NCI-H1436 (cell line): ENCODE measurements around the gene OR2B3.
"Not testable (repeated sequence)": the region's sequence is repeated elsewhere in the genome, so short reads cannot be mapped to it uniquely, and the experiment has no call there.

ENCODE experiments used
- DNase-seq: peaks from one replicate; lab custom pipeline; 2025; lab: John Stamatoyannopoulos, UW

OR2B3 gene, protein sequence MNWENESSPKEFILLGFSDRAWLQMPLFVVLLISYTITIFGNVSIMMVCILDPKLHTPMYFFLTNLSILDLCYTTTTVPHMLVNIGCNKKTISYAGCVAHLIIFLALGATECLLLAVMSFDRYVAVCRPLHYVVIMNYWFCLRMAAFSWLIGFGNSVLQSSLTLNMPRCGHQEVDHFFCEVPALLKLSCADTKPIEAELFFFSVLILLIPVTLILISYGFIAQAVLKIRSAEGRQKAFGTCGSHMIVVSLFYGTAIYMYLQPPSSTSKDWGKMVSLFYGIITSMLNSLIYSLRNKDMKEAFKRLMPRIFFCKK

GRCh38 chr6:29087213-29087612 is at the start of gene OR2B3:
TSS of gene OR2B3 (minus strand) at chr6:29087313. CDS start at chr6:29087248, 65 bp downstream.
- no peak for DNase-seq

DNA sequence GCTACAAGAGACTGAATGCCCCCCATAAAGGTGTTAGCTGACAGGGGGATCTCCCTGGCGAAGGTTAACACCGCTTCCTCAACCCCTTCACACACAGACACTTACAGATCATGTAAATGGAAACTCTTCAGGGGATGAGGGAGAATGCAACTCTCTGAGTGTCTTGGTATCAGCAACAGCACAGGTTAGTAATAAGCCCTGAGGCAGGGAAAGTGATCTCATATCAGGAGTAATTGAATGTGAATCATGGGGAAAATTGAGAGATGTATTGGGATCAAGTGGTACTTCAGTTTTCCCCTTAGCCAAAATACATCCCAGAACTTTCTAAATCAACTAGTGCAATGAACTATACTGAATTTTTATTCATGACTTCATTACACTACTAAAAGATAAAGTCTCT is 44.6 kb upstream of the OR2B3 start:
- no peak for DNase-seq

DNA sequence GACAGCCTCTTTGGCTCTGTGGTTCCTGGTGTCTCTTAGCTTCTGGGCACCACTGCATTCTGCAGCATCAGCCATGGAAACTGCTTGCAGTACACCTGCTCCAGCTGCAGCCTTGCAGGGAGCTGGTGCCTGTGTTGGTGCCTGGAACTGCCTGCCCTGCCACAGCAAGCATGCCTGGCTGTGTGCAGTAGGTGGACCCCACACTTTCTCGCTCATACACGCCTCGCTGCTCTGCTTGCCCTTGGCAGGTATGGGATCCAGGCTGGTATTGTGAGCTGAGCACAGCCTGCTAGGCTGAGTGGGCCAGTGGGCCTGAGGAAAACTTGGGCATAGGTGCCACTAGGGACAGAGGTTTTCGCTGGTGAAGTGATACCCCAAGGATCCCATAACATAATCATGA is 43.5 kb upstream of the OR2B3 start:
- DNase-seq, result no peak

DNA sequence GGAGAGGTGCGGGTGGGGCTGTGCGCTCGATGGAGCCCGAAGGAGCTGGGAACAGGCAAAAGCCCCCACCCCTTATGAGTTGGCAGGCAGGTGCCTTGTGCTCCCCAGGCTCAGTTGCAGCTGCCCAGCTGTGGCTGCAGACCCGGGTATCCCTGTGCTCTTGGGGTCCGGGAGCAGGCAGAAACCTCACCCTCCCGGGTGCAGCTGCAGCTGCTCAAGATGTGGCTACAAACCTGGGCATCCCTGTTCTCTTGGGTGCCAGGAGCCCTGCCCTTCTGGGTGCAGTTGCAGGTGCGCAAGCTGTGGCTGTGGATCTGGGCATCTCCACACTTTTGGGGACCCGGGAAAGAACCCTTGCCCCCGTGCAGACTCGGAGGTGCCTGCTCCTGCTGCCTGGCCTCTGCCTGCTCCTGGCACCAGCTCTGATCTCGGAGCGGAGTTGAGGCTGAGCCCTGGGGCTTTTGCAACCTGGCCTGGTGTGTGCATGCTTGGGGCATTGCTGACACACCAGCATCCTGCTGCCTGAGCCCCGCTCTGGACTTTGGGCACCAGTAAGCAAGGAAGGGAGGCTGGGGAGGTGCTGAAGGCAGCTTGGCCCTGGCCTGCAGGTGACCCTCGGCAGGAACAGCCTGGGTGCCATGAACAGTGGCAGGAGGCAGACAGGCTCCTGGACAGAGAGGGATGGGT is 42.4 kb upstream of the OR2B3 start:
- DNase-seq, result no peak

DNA sequence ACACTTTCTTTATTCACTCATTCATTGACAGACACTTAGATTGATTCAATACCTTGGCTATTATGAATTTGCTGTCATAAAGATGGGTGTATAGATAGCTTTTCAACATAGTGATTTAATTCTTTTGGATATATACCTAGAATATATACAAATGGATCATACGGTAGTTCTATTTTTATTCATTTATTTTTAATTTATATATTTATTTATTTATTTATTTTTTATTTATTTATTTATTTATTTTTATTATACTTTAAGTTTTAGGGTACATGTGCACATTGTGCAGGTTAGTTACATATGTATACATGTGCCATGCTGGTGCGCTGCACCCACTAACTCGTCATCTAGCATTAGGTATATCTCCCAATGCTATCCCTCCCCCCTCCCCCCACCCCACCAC is 27.9 kb upstream of the OR2B3 start:
- not testable (repeated sequence) for DNase-seq

DNA sequence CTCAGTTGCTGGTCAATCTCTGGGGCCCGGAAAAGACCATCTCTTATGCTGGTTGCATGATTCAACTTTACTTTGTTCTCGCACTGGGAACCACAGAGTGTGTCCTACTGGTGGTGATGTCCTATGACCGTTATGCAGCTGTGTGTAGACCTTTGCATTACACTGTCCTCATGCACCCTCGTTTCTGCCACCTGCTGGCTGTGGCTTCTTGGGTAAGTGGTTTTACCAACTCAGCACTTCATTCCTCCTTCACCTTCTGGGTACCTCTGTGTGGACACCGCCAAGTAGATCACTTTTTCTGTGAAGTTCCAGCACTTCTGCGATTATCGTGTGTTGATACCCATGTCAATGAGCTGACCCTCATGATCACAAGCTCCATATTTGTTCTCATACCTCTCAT is 25.0 kb upstream of the OR2B3 start:
- DNase-seq, result no peak

- DNase-seq, result no peak
These were observed 20.6 kb upstream of the OR2B3 start, which contains the start of gene OR2J3 for GRCh38 chr6:29107758-29108157. TSS of gene OR2J3 (plus strand) at chr6:29108058. CDS start at chr6:29111891, 3,833 bp downstream.

DNA sequence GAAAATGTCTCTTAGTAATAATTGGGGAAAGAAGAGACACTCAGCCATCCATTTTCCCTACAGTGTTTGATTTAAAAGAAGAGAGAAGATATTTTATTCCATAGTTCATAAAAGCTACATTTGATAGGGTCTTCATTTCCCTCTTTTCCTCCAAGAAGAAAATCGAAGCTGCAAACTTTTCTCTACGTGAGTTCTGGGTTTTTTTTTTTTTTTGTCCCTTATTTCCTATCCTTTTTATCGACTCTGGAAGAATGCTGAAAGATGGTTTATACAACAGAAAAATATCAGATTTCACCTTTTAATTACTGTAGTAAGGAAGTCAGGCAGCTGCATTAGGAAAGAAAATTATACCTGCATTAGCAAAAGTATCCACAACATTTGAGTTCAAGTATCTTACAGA is 12.1 kb upstream of the OR2B3 start, which contains the start of gene OR2J1:
OR2J1 (plus strand) TSS at position 301 of the 400 bp plus-strand sequence. CDS start 1,453 bp downstream, outside the sequence.
- no peak for DNase-seq

- no peak for DNase-seq
These were observed 10.7 kb upstream of the OR2B3 start for GRCh38 chr6:29097803-29098202.

DNA sequence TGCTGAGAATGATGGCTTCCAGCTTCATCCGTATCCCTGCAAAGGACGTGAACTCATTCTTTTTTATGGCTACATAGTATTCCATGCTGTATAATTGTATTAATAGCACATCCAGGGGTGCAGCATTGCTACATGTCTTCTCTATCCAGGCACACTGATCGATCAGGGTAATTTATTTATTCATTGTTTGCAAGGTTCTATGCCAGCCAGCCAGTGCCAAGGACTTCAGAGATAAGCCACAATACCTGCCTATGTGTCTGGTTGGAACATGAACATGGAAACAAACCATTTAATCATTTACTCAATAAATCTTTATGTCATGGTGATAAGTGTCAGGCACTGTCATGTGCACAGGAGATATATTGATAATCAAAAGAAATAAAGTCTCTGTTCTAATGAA is 5.8 kb upstream of the OR2B3 start:
- DNase-seq, result no peak

DNA sequence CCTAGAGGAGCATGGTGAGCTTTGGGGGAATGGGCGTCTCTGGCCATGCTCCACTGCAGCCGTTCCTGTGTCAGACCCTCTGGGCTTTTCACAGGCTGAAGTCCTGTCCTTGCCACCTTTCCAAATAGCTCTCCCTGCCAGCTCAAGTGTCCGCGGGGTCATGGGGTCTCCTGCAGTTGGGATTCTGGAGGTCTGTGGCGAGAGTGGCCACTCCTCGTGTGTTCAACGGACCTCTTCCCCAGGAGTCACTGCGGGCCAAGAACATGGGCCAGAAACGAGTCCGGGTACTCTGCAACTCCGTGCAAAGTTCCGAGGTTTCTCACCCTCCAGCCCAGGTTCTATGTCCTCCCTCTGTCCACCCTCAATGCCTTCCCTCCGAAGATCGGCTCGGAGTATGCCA is 4.7 kb downstream of the OR2B3 start:
- no peak for DNase-seq

GRCh38 chr6:29081312-29081711 is 5.8 kb downstream of the OR2B3 start:
- DNase-seq, result no peak

GRCh38 chr6:29079203-29079602 is 7.9 kb downstream of the OR2B3 start:
- no peak for DNase-seq

DNA sequence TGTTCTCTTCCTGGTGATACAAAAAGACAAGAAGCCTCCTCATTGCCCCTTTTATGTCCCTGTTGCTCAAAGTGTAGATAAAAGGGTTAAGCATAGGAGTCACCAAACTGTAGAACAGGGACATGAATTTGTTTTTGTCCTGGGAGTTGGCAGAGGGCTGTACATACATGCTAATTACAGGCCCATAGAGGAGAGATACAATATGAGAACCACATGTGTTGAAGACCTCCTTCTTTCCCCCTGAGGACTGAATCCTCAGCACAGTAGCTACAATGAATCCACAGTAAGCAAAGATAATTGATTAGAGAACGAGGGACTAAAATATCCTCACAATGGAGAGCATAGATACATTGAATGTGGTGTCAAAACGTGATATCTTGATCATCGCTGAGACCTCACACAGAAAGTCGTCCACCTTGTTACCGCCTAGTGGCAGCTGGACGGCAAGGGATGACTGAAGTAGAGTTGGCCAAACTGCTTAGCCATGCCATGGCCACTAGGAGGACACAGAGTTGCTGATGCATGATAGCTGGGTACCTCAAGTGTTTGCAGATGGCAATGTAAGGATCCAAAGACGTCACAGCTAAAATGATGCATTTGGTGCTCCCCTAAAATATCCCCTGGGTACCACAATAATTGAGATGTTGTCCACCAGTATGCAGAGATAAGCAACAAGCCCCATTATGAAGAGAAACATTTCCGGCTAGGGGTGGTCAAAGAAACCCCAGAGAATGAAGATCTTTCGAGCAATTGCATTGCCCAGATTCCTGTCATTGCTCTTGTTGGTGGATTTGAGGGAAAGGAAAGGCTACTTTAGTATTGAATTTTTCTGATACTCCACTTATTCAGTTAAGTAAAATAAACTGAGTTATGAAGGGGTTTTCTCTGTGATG is 15.0 kb downstream of the OR2B3 start:
- DNase-seq, result no peak

DNA sequence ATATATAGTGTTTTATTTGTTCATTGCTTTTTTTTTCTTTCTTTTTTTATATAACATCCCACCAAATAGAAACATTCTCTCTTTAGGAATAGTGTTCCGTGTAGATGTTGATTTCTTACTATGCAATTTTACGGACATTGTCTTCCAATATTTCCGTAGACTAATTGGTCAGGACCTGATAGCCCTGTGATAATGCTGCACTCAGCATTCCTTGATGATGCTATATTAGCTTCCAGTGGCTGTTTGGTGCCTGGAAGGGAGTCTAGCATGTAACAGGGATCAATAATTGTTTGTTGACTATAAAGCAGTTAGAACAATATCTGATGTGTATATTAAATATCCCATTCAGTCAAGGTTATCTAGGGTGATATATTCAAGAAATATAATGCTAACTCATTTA is 35.4 kb downstream of the OR2B3 start:
- DNase-seq, result no peak

- no peak for DNase-seq
These were observed 42.0 kb downstream of the OR2B3 start, which contains the start of gene OR2W1 for GRCh38 chr6:29045075-29045474. TSS of gene OR2W1 (minus strand) at chr6:29045175. CDS start at chr6:29045175, 0 bp downstream.
